GM12878 (cell line): ENCODE results near the gene HOXA1. TPM values are rescaled to one million over a fixed set of nuclear protein-coding genes. Genes with fewer than 3 reads are reported as not detected.

Source experiments
- ATAC-seq: fragments of 200-7000 bp; cut with Tn5 transposase; 3 replicates; pipeline ENCODE4 v1.9.1; 2020; ENCODE audit warnings: mild to moderate bottlenecking, moderate library complexity
- BruUV-seq: library from RNA; stranded (reverse); fragments of 400-500 nt; replicated peaks from 2 replicates; lab custom pipeline; 2021; lab: Mats Ljungman, UMichigan
- CTCF ChIA-PET: fragments of 300-600 bp; sonication (Branson Sonifier 250); formaldehyde crosslinking; extraction: SDS; loops from one replicate; lab custom pipeline; 2021; ENCODE audit warnings: inconsistent platforms; lab: Yijun Ruan, JAX
- POLR2A ChIA-PET: fragments of 350-600 bp; formaldehyde crosslinking; extraction: SDS; loops from one replicate; lab custom pipeline; 2021; ENCODE audit warnings: inconsistent platforms; lab: Charles Lee
- RAD21 ChIA-PET: fragments of 300-600 bp; sonication (Branson Sonifier 250); formaldehyde crosslinking; loops from one replicate; lab custom pipeline; 2023; ENCODE audit warnings: antibody characterized with exemption; ENCODE audit not compliant: unreplicated experiment; lab: Charles Lee
- SMC1A ChIA-PET: fragments of 300-600 bp; sonication (Branson Sonifier 250); formaldehyde crosslinking; loops from one replicate; lab custom pipeline; 2023; ENCODE audit not compliant: unreplicated experiment, uncharacterized antibody; lab: Charles Lee
- DNase-seq: peaks from one replicate; pipeline ENCODE4 v3.0.0-alpha.2; 2011; ENCODE audit warnings: low read depth, low spot score
- FAIRE-seq: peaks from 3 replicates; lab custom pipeline; 2011; peaks lifted over from hg19 to GRCh38; lab: Jason Lieb, UNC
- H2AFZ ChIP-seq: 2 replicates; pipeline ENCODE4 v1.6.0; 2011; ENCODE audit warnings: low read depth, low read length, control low read depth; ENCODE audit not compliant: control insufficient read depth
- H3K27ac ChIP-seq: 2 replicates; pipeline ENCODE4 v1.5.1; 2011; ENCODE audit warnings: control low read depth; ENCODE audit not compliant: control insufficient read depth, insufficient read depth
- H3K27me3 ChIP-seq, 2 experiments: replicated peaks in 1 of 2; 2 replicates each; pipeline versions ENCODE4 v1.6.0 to v1.6.1; 2011; ENCODE audit warnings: low read length in 1 of 2; ENCODE audit not compliant: control insufficient read depth in 2 of 2, insufficient read depth in 2 of 2
- H3K36me3 ChIP-seq, 2 experiments: 2 replicates each; pipeline ENCODE4 v1.5.1; 2011; ENCODE audit warnings: low read length in 1 of 2; ENCODE audit not compliant: control insufficient read depth in 2 of 2, insufficient read depth in 2 of 2
- H3K4me1 ChIP-seq: 2 replicates; pipeline ENCODE4 v1.6.1; 2011; ENCODE audit warnings: mild to moderate bottlenecking, low read length, moderate library complexity, mixed read lengths; ENCODE audit not compliant: control insufficient read depth, insufficient read depth
- H3K4me2 ChIP-seq: 2 replicates; pipeline ENCODE4 v1.6.0; 2011; ENCODE audit warnings: control low read depth; ENCODE audit not compliant: control insufficient read depth, insufficient read depth
- H3K4me3 ChIP-seq: fragments of 200-600 bp; sonication (generic); 2 replicates; pipeline ENCODE4 v1.5.1; 2016
- H3K79me2 ChIP-seq: 2 replicates; pipeline ENCODE4 v1.6.0; 2011; ENCODE audit warnings: low read length; ENCODE audit not compliant: control insufficient read depth, insufficient read depth
- H3K9ac ChIP-seq: 2 replicates; pipeline ENCODE4 v1.8.0; 2011; ENCODE audit warnings: low read length, control low read depth, mixed read lengths; ENCODE audit not compliant: control insufficient read depth, insufficient read depth
- H3K9me3 ChIP-seq: replicated peaks from 3 replicates; pipeline ENCODE4 v1.5.1; 2011; ENCODE audit warnings: mild to moderate bottlenecking, low read length; ENCODE audit not compliant: control insufficient read depth, insufficient read depth
- H4K20me1 ChIP-seq: 2 replicates; pipeline ENCODE4 v1.6.0; 2011; ENCODE audit not compliant: control insufficient read depth, insufficient read depth
- DPF2 ChIP-seq: fragments of 450-650 bp; IDR thresholded peaks from 2 replicates; pipeline ENCODE4 v1.6.1; 2017; ENCODE audit warnings: mild to moderate bottlenecking
- IKZF2 ChIP-seq, 2 experiments: fragments of 450-650 bp; IDR thresholded peaks; 2 replicates each; pipeline ENCODE4 v1.6.1; 2017; ENCODE audit warnings: mild to moderate bottlenecking in 2 of 2, moderate library complexity in 2 of 2
- IRF4 ChIP-seq: IDR thresholded peaks from 2 replicates; pipeline ENCODE4 v1.6.1; 2011; ENCODE audit warnings: low read depth, low read length
- MEF2B ChIP-seq: fragments of 450-650 bp; IDR thresholded peaks from 2 replicates; pipeline ENCODE4 v1.6.1; 2018; ENCODE audit warnings: mild to moderate bottlenecking, moderate library complexity; ENCODE audit not compliant: partially characterized antibody, poor library complexity, severe bottlenecking
- MXI1 ChIP-seq: fragments of 150-350 bp; IDR thresholded peaks from 2 replicates; pipeline ENCODE4 v1.6.1; 2011; ENCODE audit warnings: low read depth, mild to moderate bottlenecking, inconsistent platforms, low read length, improper control_type of control experiment
- MYB ChIP-seq: fragments of 150-350 bp; IDR thresholded peaks from 2 replicates; pipeline ENCODE4 v1.6.1; 2014; ENCODE audit warnings: mild to moderate bottlenecking, low read depth, low read length, borderline replicate concordance
- NRF1 ChIP-seq: conservative IDR thresholded peaks from 2 replicates; pipeline ENCODE4 v1.6.1; 2011; ENCODE audit warnings: mild to moderate bottlenecking, low read depth, low read length, improper control_type of control experiment
- POLR2AphosphoS5 ChIP-seq: IDR thresholded peaks from 2 replicates; pipeline ENCODE4 v1.6.1; 2011; ENCODE audit warnings: mild to moderate bottlenecking, low read length, inconsistent platforms
- RAD21 ChIP-seq: IDR thresholded peaks from 2 replicates; pipeline ENCODE4 v1.6.1; 2011; ENCODE audit warnings: mild to moderate bottlenecking, low read depth, low read length, moderate library complexity; ENCODE audit not compliant: insufficient read depth
- RCOR1 ChIP-seq: conservative IDR thresholded peaks from 2 replicates; pipeline ENCODE4 v1.6.1; 2012; ENCODE audit warnings: low read depth, low read length, improper control_type of control experiment
- RELA ChIP-seq: fragments of 450-650 bp; IDR thresholded peaks from 2 replicates; pipeline ENCODE4 v1.8.0; 2014; ENCODE audit warnings: borderline replicate concordance; ENCODE audit not compliant: partially characterized antibody
- SUPT20H ChIP-seq: IDR thresholded peaks from 2 replicates; pipeline ENCODE4 v1.6.1; 2011; ENCODE audit warnings: low read depth, mild to moderate bottlenecking, low read length, moderate library complexity, borderline replicate concordance; ENCODE audit not compliant: control insufficient read depth
- TARDBP ChIP-seq: IDR thresholded peaks from 2 replicates; pipeline ENCODE4 v1.6.1; 2016; ENCODE audit warnings: borderline replicate concordance
- TBL1XR1 ChIP-seq: IDR thresholded peaks from 2 replicates; pipeline ENCODE4 v1.6.1; 2012; ENCODE audit warnings: low read depth, low read length, improper control_type of control experiment
- WRNIP1 ChIP-seq: IDR thresholded peaks from 2 replicates; pipeline ENCODE4 v1.6.1; 2011; ENCODE audit warnings: low read depth, low read length, improper control_type of control experiment, borderline replicate concordance
- YY1 ChIP-seq: IDR thresholded peaks from 2 replicates; pipeline ENCODE4 v1.6.1; 2011; ENCODE audit warnings: low read depth, mild to moderate bottlenecking, low read length
- ZBED1 ChIP-seq: IDR thresholded peaks from 2 replicates; pipeline ENCODE4 v1.6.1; 2016; ENCODE audit warnings: borderline replicate concordance
- ZNF207 ChIP-seq: fragments of 450-650 bp; IDR thresholded peaks from 2 replicates; pipeline ENCODE4 v1.6.1; 2014; ENCODE audit warnings: antibody characterized with exemption, mild to moderate bottlenecking, borderline replicate concordance
- WGBS: methylation state at CpG from one replicate; pipeline ENCODE4 v1.1.6; 2016; ENCODE audit warnings: low lambda C conversion rate; ENCODE audit not compliant: insufficient replicate concordance, insufficient coverage; ENCODE audit errors: missing lambda C conversion rate; 5-methylcytosine and 5-hydroxymethylcytosine counted together
- in situ Hi-C: fragments of 300-500 bp; cut with MboI; formaldehyde crosslinking; loops from 9 replicates; pipeline ENCODE4 v1.14.3; 2018; ENCODE audit warnings: mixed read lengths
- intact Hi-C: fragments of 100-400 bp; cut with micrococcal nuclease; formaldehyde crosslinking; loops from one replicate; pipeline ENCODE4 v1.14.2; 2022; ENCODE audit not compliant: unreplicated experiment
- polyA plus RNA-seq, 11 experiments: library from polyadenylated mRNA; depleted of rRNA in 4 of 11; unstranded in 6 of 11; stranded (reverse) in 5 of 11; fragments of >200 nt; fragmentation: Nextera tagmentation in 4 of 11; fragmentation: Illumina TruSeq in 1 of 11; extraction: Ambion mirVana in 4 of 11; extraction: Trizol in 1 of 11; gene quantifications; 1 replicate in 1 of 11; 2 replicates in 10 of 11; pipeline versions ENCODE4 v1.2.1 to v1.2.3, GENCODE V29; 2011 to 2016; ENCODE audit warnings: inconsistent platforms in 2 of 11, missing spikeins in 2 of 11, low read depth in 1 of 11
- total RNA-seq, 4 experiments: library from RNA; depleted of rRNA in 3 of 4; stranded (reverse); fragments of >200 nt in 3 of 4; fragmentation: Illumina TruSeq in 1 of 4; extraction: Trizol in 1 of 4; gene quantifications; 2 replicates each; pipeline versions ENCODE4 v1.2.1 to v1.2.3, GENCODE V29; 2013 to 2021

Gene HOXA1
- total and polyA plus RNA-seq, 10 of the 15 experiments (the other 5 are each of a cell fraction or from before 2014, with no cell fraction given) = 0.06 to 1.7 (median 0.18) TPM; not detected in 3

DNA sequence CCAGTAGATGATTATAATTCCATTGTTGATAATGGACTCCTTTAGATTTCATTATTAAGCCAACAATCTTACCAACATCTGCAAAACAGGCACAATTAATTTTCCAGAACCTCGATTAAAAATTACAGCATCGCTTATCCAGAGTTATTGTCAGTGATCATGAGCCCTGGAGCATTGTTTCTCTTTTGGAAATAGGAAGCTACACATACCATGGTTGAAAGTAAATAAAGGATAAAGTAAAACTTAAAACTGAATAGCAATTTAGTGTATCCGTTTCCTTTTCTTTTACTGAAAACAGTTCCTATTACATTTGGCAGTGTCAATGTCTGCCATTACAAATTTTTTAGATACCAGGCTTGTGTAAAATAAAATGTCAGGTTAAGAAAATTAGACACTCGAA, 16.6 kb upstream of the HOXA1 start:
- no peak overlapping the region for H3K9ac ChIP-seq
- WGBS = 55% methylated on average over 4 of the region's 4 CpGs
- no peaks in the 10 kb centered on the region for H3K79me2 ChIP-seq

DNA sequence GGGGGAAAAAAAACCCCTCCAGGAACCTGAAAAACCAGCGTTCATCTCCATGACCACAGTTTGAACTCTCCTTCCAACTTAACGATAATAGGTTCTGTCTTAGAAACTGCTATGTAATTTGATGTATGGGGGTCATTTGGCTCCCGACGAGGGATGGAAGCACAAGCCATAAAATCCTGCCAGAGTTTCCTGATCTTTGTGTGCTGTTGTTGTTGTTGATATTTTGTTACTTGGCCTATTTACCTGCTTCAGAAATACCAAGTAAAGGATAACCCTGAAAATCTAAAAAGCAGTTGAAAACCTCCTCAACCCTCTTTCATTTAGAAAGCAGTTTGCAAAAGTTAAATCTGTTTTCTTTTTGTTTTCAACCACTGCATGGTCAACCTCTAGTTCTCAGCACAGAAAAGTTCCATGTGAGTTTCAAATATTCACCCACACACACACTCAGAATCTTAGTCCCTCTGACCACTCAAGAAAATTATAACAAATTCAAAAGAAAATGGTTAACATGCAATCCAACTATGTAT, 16.0 kb upstream of the HOXA1 start:
- no TSS peak for BruUV-seq
- TF ChIP-seq IKZF2 (IDR thresholded peaks at IDR 0.05) (no peak), RCOR1 (no peak), NRF1 (no peak), DPF2 (no peak), IRF4 (no peak), ZBED1 (no peak), YY1 (no peak), RAD21 (no peak), POLR2AphosphoS5 (no peak), RELA (no peak), WRNIP1 (no peak)
- Histone ChIP-seq H3K9ac (no peak overlapping the region), H3K36me3 (no peaks in the 10 kb centered on the region), H2AFZ (no peak overlapping the region), H3K27ac (no peak overlapping the region), H3K4me1 (no peaks in the 10 kb centered on the region), H3K9me3 (no peaks in the 10 kb centered on the region), H3K27me3 (no peaks in the 10 kb centered on the region), H3K4me2 (no peak overlapping the region), H3K4me3 (no peak overlapping the region), H4K20me1 (no peaks in the 10 kb centered on the region; the same call in 1 of the 2 replicates), H3K79me2 (no peaks in the 10 kb centered on the region)
- in situ Hi-C loops = no loop called here
- WGBS = 66% methylated on average over 4 of the region's 4 CpGs
- ChIA-PET POLR2A (no interaction called here), CTCF (no interaction called here), RAD21 (no interaction called here), SMC1A (no interaction called here)
- DNase-seq (no peak), FAIRE-seq (no peak), ATAC-seq (no peak)
- intact Hi-C loops = no loop called here

More for the DNA sequence above, 16.6 kb upstream of the HOXA1 start:
- no TSS peak for BruUV-seq
- Histone ChIP-seq H3K36me3 (no peaks in the 10 kb centered on the region), H3K4me2 (no peak overlapping the region), H3K4me1 (no peaks in the 10 kb centered on the region), H3K27ac (no peak overlapping the region), H2AFZ (no peak overlapping the region), H3K4me3 (no peak overlapping the region), H4K20me1 (no peaks in the 10 kb centered on the region; the same call in 1 of the 2 replicates)
- ChIA-PET POLR2A (no interaction called here), RAD21 (no interaction called here)
- FAIRE-seq = no peak
- intact Hi-C loops (no loop called here), in situ Hi-C loops (no loop called here)
- ATAC-seq = no peak
- TF ChIP-seq MEF2B (no peak), ZNF207 (no peak), TBL1XR1 (no peak), MXI1 (no peak), TARDBP (no peak), SUPT20H (no peak), MYB (no peak)
- TF ChIP-seq, all 136 proteins: peak for 0
- Histone ChIP-seq H3K27me3 (no peaks in the 10 kb centered on the region), H3K9me3 (no peaks in the 10 kb centered on the region)
- SMC1A ChIA-PET = no interaction called here
- DNase-seq = no peak
- CTCF ChIA-PET = no interaction called here
